ENCODE results near the gene PDF. TPM values are rescaled to one million over a fixed set of nuclear protein-coding genes. Genes with fewer than 3 reads are reported as not detected.

The PDF gene
- total and polyA plus RNA-seq, 2 of the 13 experiments (the other 11 are each of a cell fraction or from before 2014, with no cell fraction given), result 12.4 to 48.8 TPM

DNA sequence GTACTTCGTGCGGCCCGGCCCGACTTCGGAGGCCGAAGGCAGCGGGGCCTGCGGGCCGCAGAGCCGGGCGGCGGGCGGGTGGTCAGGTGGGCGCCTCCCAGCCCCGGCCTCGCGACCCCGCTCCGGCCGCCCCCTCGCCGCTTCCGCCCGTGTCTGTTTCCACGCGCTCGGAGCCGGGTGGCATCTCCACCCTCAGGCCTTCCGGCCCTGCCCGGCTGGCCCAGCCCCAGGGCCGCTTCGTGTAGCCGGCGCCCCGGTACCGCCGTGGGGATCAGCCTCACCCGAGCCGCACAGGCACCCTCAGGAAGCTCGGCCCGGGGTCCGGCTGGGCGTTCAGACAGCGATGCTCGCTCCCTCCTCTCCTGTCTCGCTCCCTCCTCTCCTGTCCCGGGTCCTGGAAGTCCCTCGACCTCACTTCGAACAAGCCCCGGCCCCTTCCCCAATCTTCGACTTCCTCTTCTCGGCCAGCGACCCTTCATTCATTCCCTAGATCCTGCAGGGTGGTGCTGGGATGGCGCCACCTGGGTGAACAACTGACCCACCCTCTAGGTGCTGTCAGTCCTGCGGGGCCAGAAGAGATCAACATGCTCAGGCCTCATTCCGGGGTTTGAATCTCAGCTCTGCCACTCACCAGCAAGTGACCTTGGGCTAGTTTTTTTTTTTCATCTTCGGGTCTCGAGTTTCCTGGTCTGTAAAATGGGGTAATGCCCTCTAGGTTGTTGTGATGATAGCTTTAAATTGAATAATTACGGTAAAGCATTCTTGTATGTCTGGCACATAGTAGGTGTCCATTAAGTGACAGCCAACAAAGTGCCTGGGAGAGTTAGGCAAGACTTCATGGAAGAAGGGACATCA lies 18.6 kb downstream of the PDF start (continued):
- TF ChIP-seq, protein P1, sequence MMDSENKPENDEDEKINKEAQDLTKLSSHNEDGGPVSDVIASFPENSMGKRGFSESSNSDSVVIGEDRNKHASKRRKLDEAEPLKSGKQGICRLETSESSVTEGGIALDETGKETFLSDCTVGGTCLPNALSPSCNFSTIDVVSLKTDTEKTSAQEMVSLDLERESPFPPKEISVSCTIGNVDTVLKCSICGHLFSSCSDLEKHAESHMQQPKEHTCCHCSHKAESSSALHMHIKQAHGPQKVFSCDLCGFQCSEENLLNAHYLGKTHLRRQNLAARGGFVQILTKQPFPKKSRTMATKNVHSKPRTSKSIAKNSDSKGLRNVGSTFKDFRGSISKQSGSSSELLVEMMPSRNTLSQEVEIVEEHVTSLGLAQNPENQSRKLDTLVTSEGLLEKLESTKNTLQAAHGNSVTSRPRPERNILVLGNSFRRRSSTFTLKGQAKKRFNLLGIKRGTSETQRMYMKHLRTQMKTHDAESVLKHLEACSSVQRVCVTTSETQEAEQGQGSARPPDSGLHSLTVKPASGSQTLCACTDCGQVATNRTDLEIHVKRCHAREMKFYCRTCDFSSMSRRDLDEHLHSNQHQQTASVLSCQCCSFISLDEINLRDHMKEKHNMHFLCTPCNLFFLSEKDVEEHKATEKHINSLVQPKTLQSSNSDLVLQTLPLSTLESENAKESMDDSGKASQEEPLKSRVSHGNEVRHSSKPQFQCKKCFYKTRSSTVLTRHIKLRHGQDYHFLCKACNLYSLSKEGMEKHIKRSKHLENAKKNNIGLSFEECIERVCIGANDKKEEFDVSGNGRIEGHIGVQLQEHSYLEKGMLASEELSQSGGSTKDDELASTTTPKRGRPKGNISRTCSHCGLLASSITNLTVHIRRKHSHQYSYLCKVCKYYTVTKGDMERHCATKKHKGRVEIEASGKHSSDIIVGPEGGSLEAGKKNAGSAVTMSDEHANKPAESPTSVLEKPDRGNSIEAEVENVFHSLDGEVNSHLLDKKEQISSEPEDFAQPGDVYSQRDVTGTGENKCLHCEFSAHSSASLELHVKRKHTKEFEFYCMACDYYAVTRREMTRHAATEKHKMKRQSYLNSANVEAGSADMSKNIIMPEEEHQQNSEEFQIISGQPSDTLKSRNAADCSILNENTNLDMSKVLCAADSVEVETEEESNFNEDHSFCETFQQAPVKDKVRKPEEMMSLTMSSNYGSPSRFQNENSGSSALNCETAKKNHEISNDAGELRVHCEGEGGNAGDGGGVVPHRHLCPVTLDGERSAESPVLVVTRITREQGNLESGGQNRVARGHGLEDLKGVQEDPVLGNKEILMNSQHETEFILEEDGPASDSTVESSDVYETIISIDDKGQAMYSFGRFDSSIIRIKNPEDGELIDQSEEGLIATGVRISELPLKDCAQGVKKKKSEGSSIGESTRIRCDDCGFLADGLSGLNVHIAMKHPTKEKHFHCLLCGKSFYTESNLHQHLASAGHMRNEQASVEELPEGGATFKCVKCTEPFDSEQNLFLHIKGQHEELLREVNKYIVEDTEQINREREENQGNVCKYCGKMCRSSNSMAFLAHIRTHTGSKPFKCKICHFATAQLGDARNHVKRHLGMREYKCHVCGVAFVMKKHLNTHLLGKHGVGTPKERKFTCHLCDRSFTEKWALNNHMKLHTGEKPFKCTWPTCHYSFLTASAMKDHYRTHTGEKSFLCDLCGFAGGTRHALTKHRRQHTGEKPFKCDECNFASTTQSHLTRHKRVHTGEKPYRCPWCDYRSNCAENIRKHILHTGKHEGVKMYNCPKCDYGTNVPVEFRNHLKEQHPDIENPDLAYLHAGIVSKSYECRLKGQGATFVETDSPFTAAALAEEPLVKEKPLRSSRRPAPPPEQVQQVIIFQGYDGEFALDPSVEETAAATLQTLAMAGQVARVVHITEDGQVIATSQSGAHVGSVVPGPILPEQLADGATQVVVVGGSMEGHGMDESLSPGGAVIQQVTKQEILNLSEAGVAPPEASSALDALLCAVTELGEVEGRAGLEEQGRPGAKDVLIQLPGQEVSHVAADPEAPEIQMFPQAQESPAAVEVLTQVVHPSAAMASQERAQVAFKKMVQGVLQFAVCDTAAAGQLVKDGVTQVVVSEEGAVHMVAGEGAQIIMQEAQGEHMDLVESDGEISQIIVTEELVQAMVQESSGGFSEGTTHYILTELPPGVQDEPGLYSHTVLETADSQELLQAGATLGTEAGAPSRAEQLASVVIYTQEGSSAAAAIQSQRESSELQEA (CRISPR knock-in tag; IDR thresholded peaks at IDR 0.05; ENCODE audit: not compliant biosample characterization), result no peak
- TF ChIP-seq RFXANK (CRISPR knock-in tag; IDR thresholded peaks at IDR 0.05) (no peak), ZNF20 (CRISPR knock-in tag; IDR thresholded peaks at IDR 0.05) (0 out of 2 replicates have a peak, but pooled peaks have one; percentile 52), POLR2A (IDR thresholded peaks at IDR 0.05; ENCODE audit: insufficient read depth in 1 of 2, low read depth in 2 of 2, low read length in 2 of 2) (0 out of 4 replicates have a peak, but pooled peaks of 1 of the 2 experiments have one; percentile 24), HMG20A (CRISPR knock-in tag; IDR thresholded peaks at IDR 0.05; ENCODE audit: borderline replicate concordance) (no peak), ZNF460 (CRISPR knock-in tag; IDR thresholded peaks at IDR 0.05; ENCODE audit: borderline replicate concordance) (no peak), XBP1 (CRISPR knock-in tag; IDR thresholded peaks at IDR 0.05) (no peak; the same call in 1 of the 2 replicates), IRX3 (CRISPR knock-in tag; IDR thresholded peaks at IDR 0.05; ENCODE audit: borderline replicate concordance, low read depth) (no peak), RARA (CRISPR knock-in tag; IDR thresholded peaks at IDR 0.05) (no peak), RBFOX2 (IDR thresholded peaks at IDR 0.05; ENCODE audit: low read depth, low read length) (peak; percentile 73), GABPB1 (CRISPR knock-in tag; IDR thresholded peaks at IDR 0.05) (peak; percentile 50), ZNF263 (CRISPR knock-in tag; IDR thresholded peaks at IDR 0.05) (peak; percentile 50), U2AF1 (optimal IDR thresholded peaks at IDR 0.05; ENCODE audit: low read depth, low read length) (no peak), KLF11 (CRISPR knock-in tag; IDR thresholded peaks at IDR 0.05) (no peak), IRF2 (CRISPR knock-in tag; IDR thresholded peaks at IDR 0.05) (no peak)
- TF ChIP-seq, protein P2, sequence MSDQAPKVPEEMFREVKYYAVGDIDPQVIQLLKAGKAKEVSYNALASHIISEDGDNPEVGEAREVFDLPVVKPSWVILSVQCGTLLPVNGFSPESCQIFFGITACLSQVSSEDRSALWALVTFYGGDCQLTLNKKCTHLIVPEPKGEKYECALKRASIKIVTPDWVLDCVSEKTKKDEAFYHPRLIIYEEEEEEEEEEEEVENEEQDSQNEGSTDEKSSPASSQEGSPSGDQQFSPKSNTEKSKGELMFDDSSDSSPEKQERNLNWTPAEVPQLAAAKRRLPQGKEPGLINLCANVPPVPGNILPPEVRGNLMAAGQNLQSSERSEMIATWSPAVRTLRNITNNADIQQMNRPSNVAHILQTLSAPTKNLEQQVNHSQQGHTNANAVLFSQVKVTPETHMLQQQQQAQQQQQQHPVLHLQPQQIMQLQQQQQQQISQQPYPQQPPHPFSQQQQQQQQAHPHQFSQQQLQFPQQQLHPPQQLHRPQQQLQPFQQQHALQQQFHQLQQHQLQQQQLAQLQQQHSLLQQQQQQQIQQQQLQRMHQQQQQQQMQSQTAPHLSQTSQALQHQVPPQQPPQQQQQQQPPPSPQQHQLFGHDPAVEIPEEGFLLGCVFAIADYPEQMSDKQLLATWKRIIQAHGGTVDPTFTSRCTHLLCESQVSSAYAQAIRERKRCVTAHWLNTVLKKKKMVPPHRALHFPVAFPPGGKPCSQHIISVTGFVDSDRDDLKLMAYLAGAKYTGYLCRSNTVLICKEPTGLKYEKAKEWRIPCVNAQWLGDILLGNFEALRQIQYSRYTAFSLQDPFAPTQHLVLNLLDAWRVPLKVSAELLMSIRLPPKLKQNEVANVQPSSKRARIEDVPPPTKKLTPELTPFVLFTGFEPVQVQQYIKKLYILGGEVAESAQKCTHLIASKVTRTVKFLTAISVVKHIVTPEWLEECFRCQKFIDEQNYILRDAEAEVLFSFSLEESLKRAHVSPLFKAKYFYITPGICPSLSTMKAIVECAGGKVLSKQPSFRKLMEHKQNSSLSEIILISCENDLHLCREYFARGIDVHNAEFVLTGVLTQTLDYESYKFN (CRISPR knock-in tag; conservative IDR thresholded peaks at IDR 0.05), result 0 out of 2 replicates have a peak, but pooled peaks have one; percentile 4
- TF ChIP-seq, protein P3, sequence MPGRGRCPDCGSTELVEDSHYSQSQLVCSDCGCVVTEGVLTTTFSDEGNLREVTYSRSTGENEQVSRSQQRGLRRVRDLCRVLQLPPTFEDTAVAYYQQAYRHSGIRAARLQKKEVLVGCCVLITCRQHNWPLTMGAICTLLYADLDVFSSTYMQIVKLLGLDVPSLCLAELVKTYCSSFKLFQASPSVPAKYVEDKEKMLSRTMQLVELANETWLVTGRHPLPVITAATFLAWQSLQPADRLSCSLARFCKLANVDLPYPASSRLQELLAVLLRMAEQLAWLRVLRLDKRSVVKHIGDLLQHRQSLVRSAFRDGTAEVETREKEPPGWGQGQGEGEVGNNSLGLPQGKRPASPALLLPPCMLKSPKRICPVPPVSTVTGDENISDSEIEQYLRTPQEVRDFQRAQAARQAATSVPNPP (CRISPR knock-in tag; IDR thresholded peaks at IDR 0.05), result peak; percentile 46; the same call in 1 of the 2 replicates
